ELF-1 (cell line): ENCODE measurements around the gene MCEE.
A peak's percentile ranks its signal among the peaks of the same experiment; 100 is the strongest.
"Not testable (repeated sequence)": the region's sequence is repeated elsewhere in the genome, so short reads cannot be mapped to it uniquely, and the experiment has no call there.

Experiments used
- DNase-seq: peaks from one replicate; pipeline ENCODE4 v3.0.0-alpha.2; 2016; ENCODE audit warnings: low read depth, low spot score

MCEE gene

GRCh38 chr2:71130152-71130904, at the start of gene MCEE, which contains the start of gene MPHOSPH10:
TSS of gene MCEE (minus strand) at chr2:71130229. CDS start at chr2:71130219, 10 bp downstream.
TSS of gene MPHOSPH10 (plus strand) at chr2:71130634. CDS start at chr2:71130666, 32 bp downstream.
- DNase-seq: peak; percentile 95

- DNase-seq: not testable (repeated sequence)
Measured at GRCh38 chr2:71178836-71179235, 48.8 kb upstream of the MCEE start.

- DNase-seq: no peak
Measured at GRCh38 chr2:71174207-71174606, 44.2 kb upstream of the MCEE start.

GRCh38 chr2:71173096-71173495, 43.1 kb upstream of the MCEE start:
- DNase-seq: no peak

DNA sequence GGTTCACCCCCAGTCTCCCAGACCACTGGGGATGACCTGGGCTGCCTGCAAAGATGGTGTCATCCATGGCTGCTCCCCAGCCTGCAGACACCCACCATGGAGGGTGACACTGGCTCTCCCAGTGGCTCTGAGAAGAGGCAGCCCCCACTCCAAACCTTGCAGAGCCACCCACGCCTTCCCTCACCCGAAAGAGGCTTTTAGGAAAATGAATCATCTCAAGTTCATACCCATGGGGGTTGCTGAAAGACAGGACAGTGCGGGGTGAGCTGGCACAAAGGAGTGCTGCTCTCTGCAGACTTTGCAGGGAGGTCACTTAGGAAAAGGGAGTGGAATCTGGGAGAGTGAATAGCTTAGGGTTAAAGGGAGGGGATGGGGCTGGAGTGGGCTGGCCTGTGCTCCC, 36.8 kb upstream of the MCEE start:
- DNase-seq: no peak

DNA sequence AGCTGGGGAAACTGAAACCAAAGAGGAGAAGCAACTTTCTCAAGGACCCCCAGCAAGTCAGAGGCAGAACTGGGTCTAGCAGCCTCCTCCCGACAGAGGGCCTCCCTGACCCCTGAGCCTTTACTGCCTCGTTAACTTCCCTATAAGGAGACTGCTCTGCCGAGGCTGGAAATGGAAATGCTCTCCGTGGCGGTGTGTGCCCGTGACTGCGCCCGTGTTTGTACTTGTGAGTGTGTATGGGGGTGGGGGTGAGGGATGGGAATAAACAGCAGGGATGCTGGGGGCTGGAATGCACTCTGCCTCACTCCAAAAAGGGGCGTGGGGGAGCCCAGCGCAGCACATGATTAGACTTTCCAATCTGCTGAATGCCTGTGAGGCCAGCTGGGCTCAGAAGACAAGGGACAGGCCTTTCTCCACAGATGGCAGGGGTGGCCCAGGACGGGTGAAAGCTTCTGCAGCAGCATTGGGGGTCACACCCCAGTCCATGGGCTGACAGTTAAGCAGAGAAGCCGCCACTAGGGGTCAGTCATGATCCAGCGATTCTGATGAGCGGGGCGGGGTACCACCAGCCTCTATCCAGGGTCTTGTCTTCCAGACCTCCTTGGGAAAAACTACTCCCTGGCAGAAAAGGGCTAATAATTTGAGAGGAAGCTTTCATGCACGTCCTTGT, 27.2 kb upstream of the MCEE start:
- peak; percentile 85 for DNase-seq

GRCh38 chr2:71156573-71156972, 26.5 kb upstream of the MCEE start:
- DNase-seq: peak; percentile 60

- DNase-seq: no peak
Measured at GRCh38 chr2:71155846-71156245, 25.8 kb upstream of the MCEE start.

DNA sequence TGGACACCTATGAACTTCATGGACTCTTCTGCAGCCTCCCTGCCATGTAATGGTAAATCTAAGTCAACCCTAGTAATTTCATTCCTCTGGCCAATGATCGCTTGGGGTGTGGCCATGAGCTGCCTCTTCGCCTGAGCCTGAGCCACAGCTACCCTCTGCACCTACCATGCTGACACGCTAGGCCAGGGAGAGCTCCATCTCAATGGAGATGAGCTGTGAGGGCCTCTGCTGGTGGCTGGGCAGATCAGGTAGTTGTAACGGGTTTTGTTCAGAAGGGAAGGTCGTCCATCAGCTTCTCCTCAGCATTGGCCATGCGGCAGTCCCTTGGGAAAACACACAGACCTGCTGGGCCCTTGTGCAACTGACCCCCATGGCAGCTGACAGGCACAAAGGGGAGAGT, 24.8 kb upstream of the MCEE start:
- DNase-seq: peak; percentile 62

GRCh38 chr2:71154279-71154678, 24.2 kb upstream of the MCEE start:
- DNase-seq: no peak

GRCh38 chr2:71153585-71154224, 23.7 kb upstream of the MCEE start:
- DNase-seq: no peak

- no peak for DNase-seq
Measured at GRCh38 chr2:71151620-71152019, 21.6 kb upstream of the MCEE start.

DNA sequence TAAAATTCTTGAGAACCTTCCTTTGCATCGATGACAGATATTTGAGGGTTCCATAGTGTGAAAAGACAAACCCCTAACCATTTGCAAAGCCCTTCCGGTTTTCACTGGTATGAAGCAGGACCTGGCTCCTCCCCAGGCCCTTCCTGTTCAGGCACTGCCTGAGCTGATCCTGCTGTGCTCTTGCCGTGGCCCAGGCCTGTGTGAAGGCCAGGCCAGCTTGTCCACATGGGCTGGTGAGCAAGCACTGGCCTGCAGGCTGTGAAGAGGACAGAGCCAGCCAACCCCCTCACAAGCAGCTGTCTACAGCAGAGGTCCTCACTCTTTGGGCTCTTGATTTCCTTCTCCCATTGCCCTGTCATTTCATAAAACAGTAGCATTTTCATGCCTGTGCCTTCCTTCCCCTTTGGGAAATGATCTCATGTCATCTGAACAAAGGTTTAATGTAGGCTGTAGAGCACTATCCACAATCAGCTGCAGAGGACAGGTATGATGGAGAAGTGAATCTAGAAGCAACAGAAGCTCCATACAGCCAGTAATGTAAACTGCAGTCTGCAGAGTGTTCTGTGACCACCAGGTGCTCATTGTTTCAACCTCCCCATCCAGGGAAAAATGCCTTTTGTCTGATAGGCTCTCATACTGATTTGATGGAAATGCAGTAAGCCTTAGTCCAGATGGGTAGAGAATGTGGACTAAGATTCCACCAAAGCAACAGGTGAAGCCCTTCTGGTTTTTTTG, 20.2 kb upstream of the MCEE start:
- DNase-seq: no peak

- no peak for DNase-seq
Measured at GRCh38 chr2:71148506-71149063, 18.6 kb upstream of the MCEE start.

- no peak for DNase-seq
Measured at GRCh38 chr2:71143782-71144181, 13.8 kb upstream of the MCEE start.

DNA sequence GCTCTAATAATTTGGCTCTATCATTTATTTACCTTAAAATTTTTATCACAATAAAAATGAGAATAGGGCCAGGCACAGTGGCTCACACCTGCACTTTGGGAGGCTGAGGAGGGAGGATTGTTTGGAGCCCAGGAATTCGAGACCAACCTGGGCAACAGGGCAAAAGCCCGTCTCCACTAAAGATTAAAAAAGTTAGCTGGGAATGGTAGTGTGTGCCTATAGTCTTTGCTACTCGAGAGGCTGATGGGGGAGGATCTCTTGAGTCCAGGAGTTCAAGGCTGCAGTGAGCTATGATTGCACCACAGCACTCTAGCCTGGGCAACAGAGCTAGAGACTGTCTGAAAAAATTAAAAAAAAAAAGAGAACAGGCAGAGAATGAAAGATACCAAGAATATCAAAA, 6.1 kb upstream of the MCEE start:
- DNase-seq: no peak

GRCh38 chr2:71133603-71134002, 3.6 kb upstream of the MCEE start:
- DNase-seq: no peak

GRCh38 chr2:71131387-71132166, 1.5 kb upstream of the MCEE start:
- DNase-seq: not testable (repeated sequence)

- no peak for DNase-seq
Measured at GRCh38 chr2:71130905-71131244, 846 bp upstream of the MCEE start.

GRCh38 chr2:71129902-71130151, 202 bp downstream of the MCEE start:
- peak; percentile 94 for DNase-seq
